ENCODE results near the gene EIF1. TPM values are rescaled to one million over a fixed set of nuclear protein-coding genes. Genes with fewer than 3 reads are reported as not detected.
A peak's percentile ranks its signal among the peaks of the same experiment; 100 is the strongest.
"Not testable (repeated sequence)": the region's sequence is repeated elsewhere in the genome, so short reads cannot be mapped to it uniquely, and the experiment has no call there.

EIF1 gene
- total RNA-seq, 1 donor from 2014 or later: 843 TPM

DNA sequence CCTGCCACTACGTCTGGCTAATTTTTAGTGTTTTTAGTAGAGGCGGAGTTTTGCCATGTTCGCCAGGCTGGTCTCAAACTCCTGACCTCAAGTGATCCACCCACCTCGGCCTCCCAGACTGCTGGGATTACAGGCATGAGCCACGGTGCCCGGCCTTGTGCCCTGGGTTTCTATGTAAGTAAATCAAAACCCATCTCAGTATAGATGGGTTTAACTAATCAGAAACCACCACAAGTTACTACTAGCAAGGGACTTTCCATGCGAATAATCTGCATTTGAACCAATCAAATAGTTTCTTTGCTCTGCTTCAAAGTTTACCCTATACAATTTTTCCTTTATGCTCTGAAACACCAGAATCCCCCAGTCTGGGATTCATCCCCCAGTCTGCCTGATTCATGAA is 16.5 kb upstream of the EIF1 start:
- Mint-ChIP-seq H3K27me3 (no peaks in the 10 kb centered on the region), H3K9me3 (peaks cover 4% of the 10 kb centered on the region), H3K4me3 (no peak overlapping the region), H3K4me1 (peaks cover 47% of the 10 kb centered on the region), H3K27ac (no peak overlapping the region), H3K36me3 (ENCODE audit: low read depth) (peaks cover 3% of the 10 kb centered on the region)
- ATAC-seq (ENCODE audit: low read depth) (no peak), DNase-seq (no peak)
- TF ChIP-seq, protein P1, sequence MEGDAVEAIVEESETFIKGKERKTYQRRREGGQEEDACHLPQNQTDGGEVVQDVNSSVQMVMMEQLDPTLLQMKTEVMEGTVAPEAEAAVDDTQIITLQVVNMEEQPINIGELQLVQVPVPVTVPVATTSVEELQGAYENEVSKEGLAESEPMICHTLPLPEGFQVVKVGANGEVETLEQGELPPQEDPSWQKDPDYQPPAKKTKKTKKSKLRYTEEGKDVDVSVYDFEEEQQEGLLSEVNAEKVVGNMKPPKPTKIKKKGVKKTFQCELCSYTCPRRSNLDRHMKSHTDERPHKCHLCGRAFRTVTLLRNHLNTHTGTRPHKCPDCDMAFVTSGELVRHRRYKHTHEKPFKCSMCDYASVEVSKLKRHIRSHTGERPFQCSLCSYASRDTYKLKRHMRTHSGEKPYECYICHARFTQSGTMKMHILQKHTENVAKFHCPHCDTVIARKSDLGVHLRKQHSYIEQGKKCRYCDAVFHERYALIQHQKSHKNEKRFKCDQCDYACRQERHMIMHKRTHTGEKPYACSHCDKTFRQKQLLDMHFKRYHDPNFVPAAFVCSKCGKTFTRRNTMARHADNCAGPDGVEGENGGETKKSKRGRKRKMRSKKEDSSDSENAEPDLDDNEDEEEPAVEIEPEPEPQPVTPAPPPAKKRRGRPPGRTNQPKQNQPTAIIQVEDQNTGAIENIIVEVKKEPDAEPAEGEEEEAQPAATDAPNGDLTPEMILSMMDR (IDR thresholded peaks at IDR 0.05): no peak
- CTCF ChIA-PET: no interaction called here
- intact Hi-C loops (cut with micrococcal nuclease): no loop called here
- POLR2A ChIA-PET: interaction anchor here (0.6 to 3.2 kb wide), 3 partner anchors 17 to 1117 kb away, joined by 3 to 31 read pairs (median 6); partner anchors contain the start of gene EIF1

DNA sequence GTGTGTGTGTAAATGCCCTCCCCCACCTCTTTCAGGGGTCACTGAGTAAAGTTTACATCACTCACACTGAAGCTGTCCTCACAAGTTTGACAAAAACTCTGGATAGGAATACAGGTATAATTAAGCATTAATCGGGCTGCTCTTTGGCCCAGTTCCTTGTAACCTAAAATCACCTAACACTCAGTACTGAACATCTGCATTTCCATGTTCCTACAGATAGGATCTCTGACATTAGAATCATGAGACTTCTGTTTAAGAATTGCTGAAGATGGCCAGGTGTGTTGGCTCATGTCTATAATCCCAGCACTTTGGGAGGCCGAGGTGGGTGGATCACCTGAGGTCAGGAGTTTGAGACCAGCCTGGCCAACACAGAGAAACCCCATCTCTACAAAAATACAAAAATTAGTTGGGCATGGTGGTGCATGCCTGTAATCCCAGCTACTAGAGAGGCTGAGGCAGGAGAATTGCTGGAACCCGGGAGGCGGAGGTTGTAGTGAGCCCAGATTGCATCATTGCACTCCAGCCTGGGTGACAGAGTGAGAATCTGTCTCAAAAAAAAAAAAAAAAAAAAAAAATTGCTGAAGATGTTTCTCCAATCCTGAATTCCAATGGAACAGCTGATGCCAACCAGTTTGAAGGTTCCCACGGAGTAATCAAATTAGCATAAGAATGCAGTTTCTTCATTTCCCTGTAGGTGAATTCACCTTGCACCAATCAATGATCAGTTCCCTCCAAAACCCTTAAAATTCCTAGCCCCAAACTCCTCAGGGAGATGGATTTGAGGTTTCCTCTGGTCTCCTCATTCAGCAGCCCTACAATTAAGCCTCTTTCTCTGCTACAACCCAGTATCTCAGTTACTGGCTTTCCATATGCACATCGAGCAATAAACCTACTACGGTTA is 13.3 kb upstream of the EIF1 start:
- not testable (repeated sequence) for ATAC-seq (ENCODE audit: low read depth); DNase-seq; H3K9me3 Mint-ChIP-seq; H3K27me3 Mint-ChIP-seq; H3K36me3 Mint-ChIP-seq (ENCODE audit: low read depth)
- Mint-ChIP-seq H3K27ac (peak overlapping the region; percentile 90), H3K4me1 (peaks cover 49% of the 10 kb centered on the region), H3K4me3 (peak overlapping the region; percentile 74)
- intact Hi-C loops (cut with micrococcal nuclease): loop anchor here (1.0 kb wide), 3 partner anchors 9 to 1353 kb away; partner anchors contain the start of gene EIF1
- POLR2A ChIA-PET: interaction anchor here (0.5 to 8.5 kb wide), 7 partner anchors 8 to 1095 kb away, joined by 3 to 421 read pairs (median 6); partner anchors contain the start of genes EIF1 and KRT20
- CTCF ChIA-PET: interaction anchor here (0.7 to 6.3 kb wide), 5 partner anchors 8 to 21 kb away, joined by 3 to 71 read pairs (median 9); partner anchors contain the start of gene EIF1

DNA sequence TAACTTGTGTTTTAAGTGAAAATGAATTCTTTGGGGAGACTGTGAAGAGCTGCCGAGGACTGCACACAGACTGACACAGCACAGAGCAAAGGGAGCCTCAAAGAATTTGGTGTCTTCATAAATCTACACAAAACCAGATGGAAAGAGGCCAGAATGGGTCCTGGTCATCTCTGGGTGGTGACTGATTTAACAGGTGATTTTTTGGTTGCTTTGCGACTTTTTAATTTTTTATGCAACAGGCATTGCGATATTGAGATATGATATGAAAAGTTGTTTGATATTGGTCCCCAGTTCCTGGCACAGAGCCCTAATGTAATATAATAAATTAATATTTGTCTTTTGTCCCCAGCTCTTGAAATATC is 12.6 kb upstream of the EIF1 start:
- H3K27me3 Mint-ChIP-seq: no peaks in the 10 kb centered on the region
- ChIA-PET POLR2A (interaction anchor here (0.5 to 8.5 kb wide), 7 partner anchors 8 to 1096 kb away, joined by 3 to 421 read pairs (median 6); partner anchors contain the start of genes EIF1 and KRT20), CTCF (interaction anchor here (0.7 to 6.3 kb wide), 5 partner anchors 8 to 20 kb away, joined by 3 to 71 read pairs (median 9); partner anchors contain the start of gene EIF1)
- peak overlapping the region; percentile 74 for H3K4me3 Mint-ChIP-seq
- H3K27ac Mint-ChIP-seq: peak overlapping the region; percentile 90
- H3K4me1 Mint-ChIP-seq: peaks cover 48% of the 10 kb centered on the region
- DNase-seq (no peak), ATAC-seq (ENCODE audit: low read depth) (no peak)
- TF ChIP-seq, protein P1 (IDR thresholded peaks at IDR 0.05): no peak
- H3K9me3 Mint-ChIP-seq: peaks cover 4% of the 10 kb centered on the region
- H3K36me3 Mint-ChIP-seq (ENCODE audit: low read depth): peaks cover 3% of the 10 kb centered on the region
- intact Hi-C loops (cut with micrococcal nuclease): loop anchor here (1.0 kb wide), 3 partner anchors 10 to 1354 kb away; partner anchors contain the start of gene EIF1

DNA sequence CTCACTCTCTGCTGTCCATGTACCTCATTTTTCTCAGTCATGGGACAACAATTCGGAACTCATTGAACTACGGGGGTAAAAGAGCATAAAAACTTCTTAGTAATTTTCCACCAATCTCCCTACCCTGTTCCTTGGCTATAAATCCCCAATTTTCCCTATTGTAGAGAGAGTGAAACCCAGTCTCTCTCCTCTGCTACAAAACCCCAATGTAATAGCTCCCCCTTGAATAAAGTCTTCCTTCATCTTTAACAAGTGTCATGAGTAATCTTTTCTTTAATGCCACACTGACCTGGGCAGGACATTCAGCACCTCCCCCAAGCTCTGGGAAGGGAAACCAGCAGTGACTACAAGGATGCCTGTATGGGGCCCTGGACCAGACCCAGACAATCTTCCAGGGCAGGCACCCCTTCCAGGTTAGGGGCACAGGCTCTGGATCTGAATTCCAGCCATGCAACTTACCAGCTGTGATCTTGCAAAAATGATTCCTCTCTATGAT is 10.2 kb upstream of the EIF1 start:
- peak overlapping the region; percentile 91 for H3K27ac Mint-ChIP-seq
- H3K9me3 Mint-ChIP-seq: peaks cover 4% of the 10 kb centered on the region
- POLR2A ChIA-PET: interaction anchor here (0.6 to 8.5 kb wide), 13 partner anchors 9 to 1360 kb away, joined by 3 to 421 read pairs (median 4); partner anchors contain the start of genes ATP6V0A1, EIF1 and JUP
- DNase-seq: no peak
- CTCF ChIA-PET: interaction anchor here (1.1 to 6.3 kb wide), 6 partner anchors 10 to 17 kb away, joined by 8 to 71 read pairs (median 16); partner anchors contain the start of gene EIF1
- peaks cover 3% of the 10 kb centered on the region for H3K36me3 Mint-ChIP-seq (ENCODE audit: low read depth)
- TF ChIP-seq, protein P1 (IDR thresholded peaks at IDR 0.05): no peak
- peak; percentile 15 for ATAC-seq (ENCODE audit: low read depth)
- peak overlapping the region; percentile 80 for H3K4me3 Mint-ChIP-seq
- intact Hi-C loops (cut with micrococcal nuclease): no loop called here
- no peaks in the 10 kb centered on the region for H3K27me3 Mint-ChIP-seq
- H3K4me1 Mint-ChIP-seq: peaks cover 45% of the 10 kb centered on the region

DNA sequence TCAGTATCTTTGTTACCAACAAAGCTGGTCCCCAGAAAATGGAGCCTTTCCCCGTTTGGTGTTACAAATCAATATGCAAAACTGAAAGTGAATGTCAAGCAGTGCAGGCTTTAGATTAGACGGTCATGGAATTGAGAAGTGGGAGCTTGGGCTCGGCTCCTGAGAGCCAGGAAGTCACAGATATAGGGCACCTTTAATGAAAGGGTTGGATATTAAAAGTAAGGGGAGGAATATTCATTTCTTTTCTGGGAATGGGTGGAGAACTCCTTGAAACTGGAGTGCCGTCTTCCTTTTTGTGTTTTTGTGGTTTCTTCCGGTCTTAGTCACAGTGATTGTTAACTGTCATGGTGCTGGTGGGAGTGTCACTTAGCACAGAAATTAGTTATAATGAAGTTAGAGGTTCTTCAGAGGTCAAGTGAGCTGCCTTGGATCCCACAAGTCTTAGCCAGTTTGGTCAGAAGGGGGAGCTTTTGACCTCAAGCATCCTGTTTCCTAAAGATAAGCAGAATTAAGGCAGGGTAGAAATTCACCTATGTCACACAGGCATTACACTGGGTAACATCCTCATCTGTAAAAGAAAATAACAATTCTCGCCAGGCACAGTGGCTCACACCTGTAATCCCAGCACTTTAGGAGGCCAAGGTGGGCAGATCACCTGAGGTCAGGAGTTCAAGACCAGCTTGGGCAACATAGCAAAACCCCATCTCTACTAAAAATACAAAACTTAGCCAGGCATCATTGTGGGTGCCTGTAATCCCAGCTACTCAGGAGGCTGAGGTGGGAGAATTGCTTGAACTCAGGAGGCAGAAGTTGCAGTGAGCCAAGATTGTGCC is 9.6 kb upstream of the EIF1 start:
- H3K4me3 Mint-ChIP-seq: peak overlapping the region; percentile 80
- ChIA-PET CTCF (interaction anchor here (1.1 to 6.3 kb wide), 5 partner anchors 11 to 16 kb away, joined by 8 to 71 read pairs (median 17); partner anchors contain the start of gene EIF1), POLR2A (interaction anchor here (0.6 to 8.5 kb wide), 9 partner anchors 12 to 1361 kb away, joined by 3 to 421 read pairs (median 4); partner anchors contain the start of genes ATP6V0A1, EIF1 and JUP)
- TF ChIP-seq, protein P1 (IDR thresholded peaks at IDR 0.05): no peak
- intact Hi-C loops (cut with micrococcal nuclease): no loop called here
- peaks cover 3% of the 10 kb centered on the region for H3K36me3 Mint-ChIP-seq (ENCODE audit: low read depth)
- H3K27me3 Mint-ChIP-seq: no peaks in the 10 kb centered on the region
- ATAC-seq (ENCODE audit: low read depth) (peak; percentile 57), DNase-seq (no peak)
- peaks cover 4% of the 10 kb centered on the region for H3K9me3 Mint-ChIP-seq
- peaks cover 45% of the 10 kb centered on the region for H3K4me1 Mint-ChIP-seq
- peak overlapping the region; percentile 91 for H3K27ac Mint-ChIP-seq
